Upper lobe of left lung (tissue), 6 donors: ENCODE results near the gene DIRAS1. TPM values are rescaled to one million over a fixed set of nuclear protein-coding genes. Genes with fewer than 3 reads are reported as not detected.

Source experiments
- ATAC-seq, 2 donors: fragments of 200-7000 bp; cut with Tn5 transposase; one replicate each; pipeline ENCODE4 v1.9.1; 2022; ENCODE audit warnings: mild to moderate bottlenecking in 2 of 2, moderate library complexity in 2 of 2; ENCODE audit not compliant: low FRiP score in 2 of 2
- DNase-seq, 2 donors: peaks; one replicate each; pipeline ENCODE4 v3.0.0-alpha.2; 2019 to 2020
- H3K27ac ChIP-seq, 4 donors: fragments of 200-600 bp; sonication (generic); one replicate each; pipeline ENCODE4 v1.5.1; 2016 to 2019
- H3K27me3 ChIP-seq, 4 donors: fragments of 200-600 bp; sonication (generic); one replicate each; pipeline ENCODE4 v1.5.1; 2017 to 2019
- H3K36me3 ChIP-seq, 4 donors: fragments of 200-600 bp; sonication (generic); one replicate each; pipeline ENCODE4 v1.5.1; 2016 to 2019
- H3K4me1 ChIP-seq, 4 donors: fragments of 200-600 bp; sonication (generic); one replicate each; pipeline ENCODE4 v1.5.1; 2018 to 2019
- H3K4me3 ChIP-seq, 4 donors: fragments of 200-600 bp; sonication (generic); one replicate each; pipeline ENCODE4 v1.5.1; 2017 to 2019; ENCODE audit warnings: mild to moderate bottlenecking in 2 of 4, moderate library complexity in 1 of 4
- H3K9me3 ChIP-seq, 4 donors: fragments of 200-600 bp; sonication (generic); one replicate each; pipeline ENCODE4 v1.5.1; 2018 to 2019
- EP300 ChIP-seq, 4 donors: sonication (generic); formaldehyde crosslinking; IDR thresholded peaks; one replicate each; pipeline ENCODE4 v1.5.1; 2017; ENCODE audit warnings: antibody characterized with exemption in 4 of 4, control low read depth in 2 of 4
- POLR2A ChIP-seq, 4 donors: fragments of 450-650 bp; IDR thresholded peaks; one replicate each; pipeline ENCODE4 v1.5.1; 2016 to 2017; ENCODE audit warnings: antibody characterized with exemption in 4 of 4, mild to moderate bottlenecking in 2 of 4
- POLR2AphosphoS5 ChIP-seq, 2 donors: sonication (generic); formaldehyde crosslinking; IDR thresholded peaks; one replicate each; pipeline ENCODE4 v1.5.1; 2017; ENCODE audit warnings: antibody characterized with exemption in 2 of 2
- WGBS, 2 donors: methylation state at CpG; one replicate each; pipeline ENCODE4 v1.1.5; 2017 to 2018; 5-methylcytosine and 5-hydroxymethylcytosine counted together
- total RNA-seq, 6 donors: library from RNA; depleted of rRNA in 4 of 6; stranded (reverse); fragments of >200 nt in 4 of 6; gene quantifications; one replicate each; pipeline versions ENCODE4 v1.1.0 to v1.2.1, GENCODE V29; 2016 to 2021
- TF ChIP-seq, protein P1 (sequence below), 6 experiments: fragments of 450-650 bp in 4 of 6; fragments of 200-600 bp in 2 of 6; sonication (generic) in 2 of 6; IDR thresholded peaks; one replicate each; pipeline ENCODE4 v1.5.1; 2016 to 2019; ENCODE audit warnings: antibody characterized with exemption in 6 of 6
- donor health status: DM: no; HTN: no; CAD: no; lungs with moderate emphysema.
- donor health status: DM: no; HTN: yes; CAD: no; lungs with severe emphysema.

DIRAS1 gene
- total RNA-seq, 6 donors from 2014 or later = 0.15 to 1.3 (median 0.81) TPM; not detected in 3

DNA sequence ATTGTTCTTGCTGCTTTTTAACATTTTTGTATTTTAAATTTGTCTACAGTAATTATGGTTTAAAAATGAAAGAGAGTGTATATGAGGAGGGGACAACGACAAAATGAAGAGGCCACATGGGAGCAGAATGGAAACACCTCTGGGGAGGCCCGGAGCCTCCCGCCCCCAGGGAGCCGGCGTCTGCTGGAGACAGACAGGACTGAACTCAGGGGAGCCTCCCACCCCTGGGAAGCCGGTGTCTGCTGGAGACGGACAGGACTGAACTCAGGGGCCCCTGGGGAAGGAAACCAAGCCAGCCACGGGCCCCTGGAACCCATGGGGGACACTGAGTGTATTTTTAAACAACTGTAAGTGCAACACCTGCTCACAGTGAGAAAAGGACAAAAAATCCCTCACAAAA lies 35.3 kb upstream of the DIRAS1 start:
- no peak for TF ChIP-seq EP300 (IDR thresholded peaks at IDR 0.05)
- WGBS, 2 donors = 85 to 88% methylated on average over 7 to 8 of the region's 8 CpGs
- Histone ChIP-seq H3K4me3 (no peak overlapping the region), H3K4me1 (peaks cover 0 to 3% (median 0%) of the 10 kb centered on the region in 4 donors), H3K36me3 (peaks cover 9 to 81% (median 60%) of the 10 kb centered on the region in 4 donors), H3K27ac (no peak overlapping the region), H3K9me3 (no peaks in the 10 kb centered on the region), H3K27me3 (no peaks in the 10 kb centered on the region)
- ATAC-seq (no peak), DNase-seq (peak in 1 of 2 donors; percentile 54)

DNA sequence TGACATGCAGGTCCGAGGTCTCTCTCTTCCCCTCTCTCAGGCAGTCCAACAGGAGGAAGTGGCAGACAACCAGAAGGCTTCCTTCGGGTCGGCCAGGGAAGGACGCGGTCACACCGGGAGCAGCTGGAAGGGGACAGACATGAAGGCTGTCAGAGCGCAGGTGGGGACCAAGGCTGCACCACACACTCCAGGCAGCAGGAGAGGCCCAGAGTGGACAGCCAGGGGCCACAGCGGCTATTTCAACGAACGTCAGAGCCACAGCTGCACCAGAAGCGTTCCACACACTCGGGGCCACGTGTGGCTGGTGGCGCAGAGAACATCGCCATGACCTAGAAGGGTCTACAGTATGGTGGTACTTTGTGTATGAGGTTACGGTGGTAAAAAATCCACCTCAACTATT lies 34.6 kb upstream of the DIRAS1 start:
- WGBS, 2 donors = 91% methylated on average over 16 of the region's 16 CpGs
- Histone ChIP-seq H3K4me3 (no peak overlapping the region), H3K4me1 (peaks cover 0 to 3% (median 0%) of the 10 kb centered on the region in 4 donors)

DNA sequence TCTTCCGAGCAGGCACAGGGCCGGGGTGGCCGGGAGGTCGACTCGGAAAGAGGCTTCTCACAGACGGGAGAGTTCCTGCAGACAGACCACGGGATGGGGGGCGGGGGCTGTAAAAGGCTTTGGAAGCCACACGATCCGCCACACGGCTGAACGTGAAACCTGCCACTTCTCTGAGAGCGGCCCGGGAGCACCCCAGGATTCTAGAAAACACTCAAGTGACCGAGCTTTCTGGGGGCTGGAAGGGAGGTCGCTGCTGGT lies 34.2 kb upstream of the DIRAS1 start:
- H3K27ac ChIP-seq = no peak overlapping the region
- ATAC-seq = no peak
- H3K4me3 ChIP-seq = no peak overlapping the region
- peaks cover 9 to 70% (median 49%) of the 10 kb centered on the region in 4 donors for H3K36me3 ChIP-seq
- no peaks in the 10 kb centered on the region for H3K27me3 ChIP-seq
- H3K4me1 ChIP-seq = peaks cover 0 to 3% (median 0%) of the 10 kb centered on the region in 4 donors
- TF ChIP-seq POLR2AphosphoS5 (IDR thresholded peaks at IDR 0.05) = no peak
- TF ChIP-seq, protein P1, sequence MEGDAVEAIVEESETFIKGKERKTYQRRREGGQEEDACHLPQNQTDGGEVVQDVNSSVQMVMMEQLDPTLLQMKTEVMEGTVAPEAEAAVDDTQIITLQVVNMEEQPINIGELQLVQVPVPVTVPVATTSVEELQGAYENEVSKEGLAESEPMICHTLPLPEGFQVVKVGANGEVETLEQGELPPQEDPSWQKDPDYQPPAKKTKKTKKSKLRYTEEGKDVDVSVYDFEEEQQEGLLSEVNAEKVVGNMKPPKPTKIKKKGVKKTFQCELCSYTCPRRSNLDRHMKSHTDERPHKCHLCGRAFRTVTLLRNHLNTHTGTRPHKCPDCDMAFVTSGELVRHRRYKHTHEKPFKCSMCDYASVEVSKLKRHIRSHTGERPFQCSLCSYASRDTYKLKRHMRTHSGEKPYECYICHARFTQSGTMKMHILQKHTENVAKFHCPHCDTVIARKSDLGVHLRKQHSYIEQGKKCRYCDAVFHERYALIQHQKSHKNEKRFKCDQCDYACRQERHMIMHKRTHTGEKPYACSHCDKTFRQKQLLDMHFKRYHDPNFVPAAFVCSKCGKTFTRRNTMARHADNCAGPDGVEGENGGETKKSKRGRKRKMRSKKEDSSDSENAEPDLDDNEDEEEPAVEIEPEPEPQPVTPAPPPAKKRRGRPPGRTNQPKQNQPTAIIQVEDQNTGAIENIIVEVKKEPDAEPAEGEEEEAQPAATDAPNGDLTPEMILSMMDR (IDR thresholded peaks at IDR 0.05) = no peak
- TF ChIP-seq EP300 (IDR thresholded peaks at IDR 0.05) = no peak
- no peak for TF ChIP-seq POLR2A (IDR thresholded peaks at IDR 0.05)
- no peak for DNase-seq
- no peaks in the 10 kb centered on the region for H3K9me3 ChIP-seq
- WGBS, 2 donors = 94 to 96% methylated on average over 16 of the region's 16 CpGs

More for the DNA sequence above, 34.6 kb upstream of the DIRAS1 start:
- H3K27me3 ChIP-seq = no peaks in the 10 kb centered on the region
- peaks cover 9 to 74% (median 53%) of the 10 kb centered on the region in 4 donors for H3K36me3 ChIP-seq
- TF ChIP-seq POLR2A (IDR thresholded peaks at IDR 0.05) = no peak
- TF ChIP-seq POLR2AphosphoS5 (IDR thresholded peaks at IDR 0.05) = no peak
- TF ChIP-seq, protein P1 (IDR thresholded peaks at IDR 0.05) = no peak
- no peak for TF ChIP-seq EP300 (IDR thresholded peaks at IDR 0.05)
- H3K9me3 ChIP-seq = no peaks in the 10 kb centered on the region
- peak in 1 of 2 donors; percentile 40 for DNase-seq
- no peak for ATAC-seq
- H3K27ac ChIP-seq = no peak overlapping the region

DNA sequence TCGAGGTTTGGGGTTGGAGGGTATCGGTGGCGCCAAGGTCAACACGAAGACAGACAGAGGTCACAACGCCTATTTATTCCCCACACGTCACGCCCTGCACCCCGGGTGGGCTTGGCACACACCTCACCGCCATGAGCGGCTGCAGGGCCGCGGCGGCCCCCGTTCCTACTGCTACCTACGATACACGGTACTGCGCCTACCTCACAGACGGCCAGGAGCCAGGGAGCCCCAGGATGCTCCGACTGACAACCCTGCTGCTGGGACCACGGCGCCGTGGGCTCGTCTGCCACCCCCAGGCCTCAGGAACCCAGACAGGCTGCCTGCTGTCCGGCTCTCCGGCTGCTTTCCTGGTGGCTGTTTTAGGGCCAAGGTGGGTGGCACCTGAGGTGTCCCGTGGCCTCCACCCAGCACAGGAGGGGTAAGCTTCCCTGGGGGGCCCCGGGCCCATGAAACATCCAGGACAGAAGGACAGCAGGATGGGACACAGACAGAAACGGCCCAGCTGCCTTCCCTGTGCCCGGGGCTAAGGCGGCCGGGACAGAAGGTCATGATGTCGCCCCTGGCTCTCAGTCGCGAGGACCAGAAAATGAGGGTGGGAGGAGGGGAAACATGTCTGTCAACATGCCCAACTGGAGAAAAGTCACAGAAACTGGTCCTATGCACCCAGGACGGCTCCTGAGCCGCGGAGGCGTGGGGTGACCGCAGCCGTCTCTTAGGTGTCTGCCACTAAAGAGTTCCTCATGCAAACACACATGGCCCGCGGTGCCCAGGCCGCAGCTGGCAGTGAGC lies 33.7 kb upstream of the DIRAS1 start:
- TF ChIP-seq POLR2AphosphoS5 (IDR thresholded peaks at IDR 0.05) = no peak
- TF ChIP-seq POLR2A (IDR thresholded peaks at IDR 0.05) = no peak
- TF ChIP-seq, protein P1 (IDR thresholded peaks at IDR 0.05) = no peak
- no peak for TF ChIP-seq EP300 (IDR thresholded peaks at IDR 0.05)
- Histone ChIP-seq H3K27me3 (no peaks in the 10 kb centered on the region), H3K9me3 (no peaks in the 10 kb centered on the region), H3K27ac (no peak overlapping the region), H3K4me3 (no peak overlapping the region), H3K4me1 (peaks cover 0 to 3% (median 0%) of the 10 kb centered on the region in 4 donors), H3K36me3 (peaks cover 9 to 67% (median 47%) of the 10 kb centered on the region in 4 donors)
- 93 to 94% methylated on average over 32 to 42 of the region's 43 CpGs for WGBS, 2 donors
- DNase-seq (peak in 1 of 2 donors; percentile 68), ATAC-seq (no peak)

DNA sequence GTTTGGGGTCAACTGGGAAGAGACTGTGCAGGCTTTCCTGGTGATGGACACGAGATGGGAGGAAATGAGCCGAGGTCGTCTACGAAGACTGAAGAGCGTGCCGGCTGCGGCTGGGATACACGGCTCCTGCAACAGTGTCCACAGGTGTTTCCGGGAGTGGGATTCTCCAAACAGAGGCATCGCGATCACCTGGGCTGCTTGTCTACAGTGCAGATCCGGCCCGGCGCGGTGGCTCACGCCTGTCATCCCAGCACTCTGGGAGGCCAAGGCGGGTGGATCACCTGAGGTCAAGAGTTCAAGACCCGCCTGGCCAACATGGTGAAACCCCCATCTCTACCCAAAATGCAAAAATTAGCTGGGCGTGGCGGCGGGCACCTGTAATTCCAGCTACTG lies 30.3 kb upstream of the DIRAS1 start:
- TF ChIP-seq, protein P1 (IDR thresholded peaks at IDR 0.05) = no peak
- TF ChIP-seq EP300 (IDR thresholded peaks at IDR 0.05) (no peak), POLR2AphosphoS5 (IDR thresholded peaks at IDR 0.05) (no peak), POLR2A (IDR thresholded peaks at IDR 0.05) (no peak)
- no peaks in the 10 kb centered on the region for H3K9me3 ChIP-seq
- H3K4me3 ChIP-seq = no peak overlapping the region
- DNase-seq = no peak
- no peak overlapping the region for H3K27ac ChIP-seq
- H3K4me1 ChIP-seq = peaks cover 0 to 8% (median 5%) of the 10 kb centered on the region in 4 donors
- no peaks in the 10 kb centered on the region for H3K27me3 ChIP-seq
- 90% methylated on average over 16 to 21 of the region's 21 CpGs for WGBS, 2 donors
- ATAC-seq = no peak
- H3K36me3 ChIP-seq = peaks cover 4 to 33% (median 23%) of the 10 kb centered on the region in 4 donors
